MM.1S (cell line): ENCODE measurements around the gene HCST.

Source experiments
- DNase-seq: peaks from one replicate; pipeline ENCODE4 v3.0.0-alpha.2; 2015
- H2AFZ ChIP-seq: fragments of 300-600 bp; sonication (generic); 2 replicates; pipeline ENCODE4 v1.6.0; 2016; ENCODE audit warnings: antibody characterized with exemption, low read length
- H3F3A ChIP-seq: fragments of 300-600 bp; sonication (generic); 2 replicates; pipeline ENCODE4 v1.6.1; 2016; ENCODE audit warnings: mild to moderate bottlenecking, antibody characterized with exemption, low read length, moderate library complexity, mixed read lengths; ENCODE audit not compliant: insufficient read depth
- H3K27ac ChIP-seq: fragments of 300-600 bp; sonication (generic); 2 replicates; pipeline ENCODE4 v1.5.1; 2016; ENCODE audit warnings: mild to moderate bottlenecking, low read length
- H3K27me3 ChIP-seq: fragments of 300-600 bp; sonication (generic); replicated peaks from 2 replicates; pipeline ENCODE4 v1.6.0; 2016; ENCODE audit warnings: low read length; ENCODE audit not compliant: insufficient read depth
- H3K36me3 ChIP-seq: fragments of 300-600 bp; sonication (generic); replicated peaks from 2 replicates; pipeline ENCODE4 v1.6.1; 2016; ENCODE audit warnings: mild to moderate bottlenecking, low read length, mixed read lengths; ENCODE audit not compliant: insufficient read depth
- H3K4me1 ChIP-seq: fragments of 300-600 bp; sonication (generic); 2 replicates; pipeline ENCODE4 v1.6.1; 2016; ENCODE audit warnings: low read length, mixed read lengths
- H3K4me2 ChIP-seq: fragments of 300-600 bp; sonication (generic); 2 replicates; pipeline ENCODE4 v1.6.0; 2016; ENCODE audit warnings: low read depth, low read length
- H3K4me3 ChIP-seq: fragments of 300-600 bp; sonication (generic); 2 replicates; pipeline ENCODE4 v1.5.1; 2016; ENCODE audit warnings: low read length, mixed read lengths
- H3K79me2 ChIP-seq: fragments of 300-600 bp; sonication (generic); 2 replicates; pipeline ENCODE4 v1.6.1; 2016; ENCODE audit warnings: mixed run types, low read length, mixed read lengths
- H3K9ac ChIP-seq: fragments of 300-600 bp; sonication (generic); 2 replicates; pipeline ENCODE4 v1.6.1; 2016; ENCODE audit warnings: low read length, mixed read lengths
- H3K9me2 ChIP-seq: fragments of 300-600 bp; sonication (generic); replicated peaks from 2 replicates; pipeline ENCODE4 v1.6.1; 2016; ENCODE audit warnings: mild to moderate bottlenecking, low read length, mixed read lengths; ENCODE audit not compliant: insufficient read depth
- H3K9me3 ChIP-seq: fragments of 300-600 bp; sonication (generic); replicated peaks from 2 replicates; pipeline ENCODE4 v1.6.1; 2016; ENCODE audit warnings: mild to moderate bottlenecking, low read length, mixed read lengths; ENCODE audit not compliant: insufficient read depth
- H4K20me1 ChIP-seq: fragments of 300-600 bp; sonication (generic); 2 replicates; pipeline ENCODE4 v1.6.1; 2016; ENCODE audit warnings: mild to moderate bottlenecking, low read length, moderate library complexity, mixed read lengths; ENCODE audit not compliant: insufficient read depth
- EZH2 ChIP-seq: fragments of 300-600 bp; sonication (generic); optimal IDR thresholded peaks from 2 replicates; pipeline ENCODE3; 2017; ENCODE audit warnings: low read depth, mild to moderate bottlenecking, antibody characterized with exemption, low read length, mixed read lengths
- EZH2phosphoT487 ChIP-seq: fragments of 300-600 bp; sonication (generic); IDR thresholded peaks from 2 replicates; pipeline ENCODE4 v1.6.1; 2018; ENCODE audit warnings: antibody characterized with exemption, low read length
- TF ChIP-seq, protein P1 (sequence below): fragments of 300-600 bp; sonication (generic); IDR thresholded peaks from 2 replicates; pipeline ENCODE4 v1.5.1; 2016; ENCODE audit warnings: antibody characterized with exemption, low read length, mixed read lengths

The HCST gene

DNA sequence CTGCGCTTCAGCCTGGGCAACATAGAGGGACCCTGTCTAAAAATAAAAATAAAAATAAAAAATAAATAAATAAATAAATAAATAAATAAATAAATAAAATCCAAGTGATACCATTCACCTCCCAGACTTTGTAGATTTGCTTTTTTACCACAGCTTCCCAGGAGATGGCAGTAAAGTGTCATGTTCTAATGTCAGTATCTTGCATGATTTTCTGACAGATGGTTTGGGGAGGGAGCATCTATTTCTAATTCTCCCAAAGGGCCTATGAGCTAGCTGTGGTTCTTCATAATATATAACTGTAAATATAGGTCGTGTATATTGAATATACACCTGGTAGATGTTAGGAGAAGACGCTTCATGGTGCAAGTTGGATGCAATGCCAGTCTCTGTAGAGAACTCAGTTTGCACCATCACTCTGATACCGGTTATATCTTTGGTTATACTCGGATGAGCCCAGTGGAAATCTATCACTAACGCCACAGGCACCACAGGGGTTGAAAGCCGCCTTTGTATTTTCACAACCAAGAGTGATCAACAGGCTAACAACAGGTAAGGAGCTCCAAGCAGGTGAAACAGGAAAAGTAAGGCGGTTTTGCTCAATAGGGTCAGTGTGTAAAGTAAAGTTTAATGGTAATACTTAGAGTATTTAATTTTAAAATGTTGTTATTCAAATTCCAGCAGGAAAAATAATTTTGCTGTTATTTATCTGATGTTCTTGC is 20.1 kb upstream of the HCST start:
- no peaks in the 10 kb centered on the region for H3K36me3 ChIP-seq
- 0 out of 2 replicates have a peak, but pooled peaks cover 3% of the 10 kb centered on the region for H3K4me1 ChIP-seq
- DNase-seq = peak; percentile 51
- no peaks in the 10 kb centered on the region for H3K9me2 ChIP-seq
- H3K79me2 ChIP-seq = no peaks in the 10 kb centered on the region
- no peak overlapping the region for H2AFZ ChIP-seq
- H3K9ac ChIP-seq = no peak overlapping the region
- H4K20me1 ChIP-seq = no peaks in the 10 kb centered on the region
- no peak overlapping the region for H3K27ac ChIP-seq
- no peak overlapping the region for H3K4me2 ChIP-seq
- H3K4me3 ChIP-seq = no peak overlapping the region
- no peaks in the 10 kb centered on the region for H3F3A ChIP-seq
- H3K9me3 ChIP-seq = no peaks in the 10 kb centered on the region
- H3K27me3 ChIP-seq = peaks cover 30% of the 10 kb centered on the region
- TF ChIP-seq, protein P1, sequence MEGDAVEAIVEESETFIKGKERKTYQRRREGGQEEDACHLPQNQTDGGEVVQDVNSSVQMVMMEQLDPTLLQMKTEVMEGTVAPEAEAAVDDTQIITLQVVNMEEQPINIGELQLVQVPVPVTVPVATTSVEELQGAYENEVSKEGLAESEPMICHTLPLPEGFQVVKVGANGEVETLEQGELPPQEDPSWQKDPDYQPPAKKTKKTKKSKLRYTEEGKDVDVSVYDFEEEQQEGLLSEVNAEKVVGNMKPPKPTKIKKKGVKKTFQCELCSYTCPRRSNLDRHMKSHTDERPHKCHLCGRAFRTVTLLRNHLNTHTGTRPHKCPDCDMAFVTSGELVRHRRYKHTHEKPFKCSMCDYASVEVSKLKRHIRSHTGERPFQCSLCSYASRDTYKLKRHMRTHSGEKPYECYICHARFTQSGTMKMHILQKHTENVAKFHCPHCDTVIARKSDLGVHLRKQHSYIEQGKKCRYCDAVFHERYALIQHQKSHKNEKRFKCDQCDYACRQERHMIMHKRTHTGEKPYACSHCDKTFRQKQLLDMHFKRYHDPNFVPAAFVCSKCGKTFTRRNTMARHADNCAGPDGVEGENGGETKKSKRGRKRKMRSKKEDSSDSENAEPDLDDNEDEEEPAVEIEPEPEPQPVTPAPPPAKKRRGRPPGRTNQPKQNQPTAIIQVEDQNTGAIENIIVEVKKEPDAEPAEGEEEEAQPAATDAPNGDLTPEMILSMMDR = peak; percentile 37
- no peak for TF ChIP-seq EZH2phosphoT487

DNA sequence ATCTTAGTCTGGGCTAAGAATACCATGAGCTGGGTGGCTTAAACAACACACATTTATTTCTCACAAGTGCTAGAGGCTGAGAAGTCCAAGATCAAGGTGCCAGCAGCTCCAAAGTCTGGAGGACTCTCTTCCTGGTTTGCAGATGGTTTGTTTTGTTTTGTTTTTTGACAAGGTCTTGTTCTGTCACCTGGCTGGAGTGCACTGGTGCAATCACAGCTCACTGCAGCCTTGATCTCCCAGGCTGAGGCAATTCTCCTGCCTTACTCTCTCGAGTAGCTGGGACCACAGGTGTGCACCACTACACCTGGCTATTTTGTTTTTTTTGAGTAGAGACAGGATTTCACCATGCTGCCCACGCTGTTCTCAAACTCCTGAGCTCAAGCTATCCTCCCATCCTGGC is 18.4 kb upstream of the HCST start:
- Histone ChIP-seq H3K4me2 (no peak overlapping the region), H3K27ac (no peak overlapping the region), H3K36me3 (no peaks in the 10 kb centered on the region), H3K9ac (no peak overlapping the region), H4K20me1 (no peaks in the 10 kb centered on the region), H3K4me3 (no peak overlapping the region), H3F3A (no peaks in the 10 kb centered on the region), H3K79me2 (no peaks in the 10 kb centered on the region), H3K9me3 (no peaks in the 10 kb centered on the region), H3K4me1 (0 out of 2 replicates have a peak, but pooled peaks cover 3% of the 10 kb centered on the region), H3K9me2 (no peaks in the 10 kb centered on the region), H2AFZ (no peak overlapping the region), H3K27me3 (peaks cover 14% of the 10 kb centered on the region)
- TF ChIP-seq, protein P1 = no peak
- DNase-seq = no peak

DNA sequence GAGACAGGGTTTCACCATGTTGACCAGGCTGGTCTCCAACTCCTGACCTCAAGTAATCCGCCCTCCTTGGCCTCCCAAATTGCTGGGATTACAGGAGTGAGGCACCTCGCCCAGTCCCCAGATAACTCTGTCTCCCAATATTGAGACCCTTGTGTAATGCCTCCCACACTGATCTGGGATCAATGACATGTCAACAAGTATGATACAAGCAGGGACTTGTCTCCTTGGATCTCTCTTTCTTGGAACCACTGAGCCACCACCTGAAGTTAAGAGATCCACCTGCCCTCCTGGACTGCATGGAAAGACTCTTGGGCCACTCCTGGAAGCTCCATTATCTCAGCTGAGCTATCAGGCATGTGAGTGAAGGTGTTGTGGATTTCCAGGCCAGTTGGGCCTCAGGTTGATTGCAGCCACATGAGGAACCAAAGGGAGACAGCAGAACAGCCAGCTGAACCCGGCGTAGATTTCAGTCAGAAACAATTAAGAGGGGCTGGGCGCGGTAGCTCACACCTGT is 17.0 kb upstream of the HCST start:
- H3K9ac ChIP-seq = no peak overlapping the region

DNA sequence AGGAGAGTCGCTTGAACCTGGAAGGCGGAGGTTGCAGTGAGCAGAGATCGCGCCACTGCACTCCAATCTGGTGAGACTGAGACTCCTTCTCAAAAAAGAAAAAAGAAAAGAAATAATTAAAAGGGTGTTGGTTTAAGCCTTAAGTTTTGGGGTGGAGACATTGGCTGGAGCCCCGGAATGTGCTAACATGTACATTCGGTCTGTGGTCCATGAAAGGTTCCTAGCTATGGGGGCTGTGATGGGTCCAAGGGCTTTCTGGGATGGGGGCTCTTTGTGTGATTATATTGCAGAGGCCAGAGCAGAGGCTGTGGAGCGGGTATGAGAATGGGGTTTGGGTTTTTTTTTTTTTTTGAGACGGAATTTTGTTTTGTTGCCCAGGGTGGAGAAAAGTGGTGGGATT is 16.4 kb upstream of the HCST start:
- Histone ChIP-seq H4K20me1 (no peaks in the 10 kb centered on the region), H2AFZ (no peak overlapping the region), H3K9me3 (no peaks in the 10 kb centered on the region), H3K4me2 (no peak overlapping the region), H3K79me2 (no peaks in the 10 kb centered on the region), H3K4me3 (no peak overlapping the region), H3K9me2 (no peaks in the 10 kb centered on the region), H3K4me1 (no peaks in the 10 kb centered on the region), H3K27ac (no peak overlapping the region), H3K9ac (no peak overlapping the region), H3F3A (no peaks in the 10 kb centered on the region), H3K36me3 (no peaks in the 10 kb centered on the region), H3K27me3 (peaks cover 9% of the 10 kb centered on the region)
- DNase-seq = no peak
- TF ChIP-seq EZH2 = no peak
- TF ChIP-seq EZH2phosphoT487 = no peak
- TF ChIP-seq, protein P1 = no peak

More for the DNA sequence above, 17.0 kb upstream of the HCST start:
- H3F3A ChIP-seq = no peaks in the 10 kb centered on the region
- peaks cover 9% of the 10 kb centered on the region for H3K27me3 ChIP-seq
- no peak overlapping the region for H3K4me3 ChIP-seq
- H3K4me1 ChIP-seq = no peaks in the 10 kb centered on the region
- H3K4me2 ChIP-seq = no peak overlapping the region
- H4K20me1 ChIP-seq = no peaks in the 10 kb centered on the region
- no peak for DNase-seq
- no peaks in the 10 kb centered on the region for H3K9me3 ChIP-seq
- H3K36me3 ChIP-seq = no peaks in the 10 kb centered on the region
- no peak overlapping the region for H3K27ac ChIP-seq
- H2AFZ ChIP-seq = no peak overlapping the region
- no peak for TF ChIP-seq EZH2phosphoT487
- H3K79me2 ChIP-seq = no peaks in the 10 kb centered on the region
- H3K9me2 ChIP-seq = no peaks in the 10 kb centered on the region
